Fibroblast of skin of left quadriceps (primary cell): ENCODE results near the gene ATL1.
"Not testable (repeated sequence)": the region's sequence is repeated elsewhere in the genome, so short reads cannot be mapped to it uniquely, and the experiment has no call there.

Source experiments
- DNase-seq, 2 experiments: peaks; one replicate each; pipeline ENCODE4 v3.0.0-alpha.2; 2013; ENCODE audit warnings: low read depth in 2 of 2

Gene ATL1

DNA sequence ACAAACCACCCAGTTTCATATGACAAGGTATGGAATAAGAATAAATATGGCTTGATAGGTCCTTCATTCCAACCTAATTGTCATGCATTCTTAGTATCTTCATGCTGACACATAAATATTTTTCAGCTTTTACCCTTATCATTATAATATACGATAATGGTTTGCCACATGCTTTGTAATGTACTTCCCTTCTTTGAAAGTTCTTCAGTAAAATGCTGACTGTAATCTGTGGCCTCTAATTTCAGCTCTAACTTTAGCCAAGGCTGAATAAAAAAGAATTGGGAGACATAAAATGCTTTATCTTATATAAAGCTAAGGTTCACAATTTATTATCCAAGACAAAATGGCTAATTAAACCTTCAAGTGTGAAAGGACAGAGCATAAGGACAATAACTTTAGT is 24.9 kb upstream of the ATL1 start:
- no peak for DNase-seq

GRCh38 chr14:50538034-50538433 is 21.9 kb upstream of the ATL1 start:
- not testable (repeated sequence) for DNase-seq

DNA sequence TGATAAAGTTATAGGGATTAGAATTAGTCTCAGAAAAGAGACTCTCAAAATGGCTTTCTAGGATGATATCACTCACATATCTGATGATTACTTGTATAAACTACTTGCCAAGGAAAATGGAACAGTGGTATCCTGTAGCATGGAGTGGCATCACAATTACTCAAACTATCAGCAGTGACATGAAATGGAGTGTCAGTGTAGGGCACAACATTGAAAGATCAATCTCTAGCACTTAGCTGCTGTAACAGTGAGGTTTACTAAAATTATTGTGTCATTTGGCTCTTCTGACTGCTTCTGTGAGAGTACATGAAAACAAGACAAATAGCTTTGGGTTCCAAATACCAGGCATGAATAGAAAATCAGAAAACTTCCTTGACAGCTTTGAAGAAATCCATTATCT is 20.9 kb upstream of the ATL1 start:
- no peak for DNase-seq

- no peak for DNase-seq
Observed at GRCh38 chr14:50541159-50541567, 18.8 kb upstream of the ATL1 start.

DNA sequence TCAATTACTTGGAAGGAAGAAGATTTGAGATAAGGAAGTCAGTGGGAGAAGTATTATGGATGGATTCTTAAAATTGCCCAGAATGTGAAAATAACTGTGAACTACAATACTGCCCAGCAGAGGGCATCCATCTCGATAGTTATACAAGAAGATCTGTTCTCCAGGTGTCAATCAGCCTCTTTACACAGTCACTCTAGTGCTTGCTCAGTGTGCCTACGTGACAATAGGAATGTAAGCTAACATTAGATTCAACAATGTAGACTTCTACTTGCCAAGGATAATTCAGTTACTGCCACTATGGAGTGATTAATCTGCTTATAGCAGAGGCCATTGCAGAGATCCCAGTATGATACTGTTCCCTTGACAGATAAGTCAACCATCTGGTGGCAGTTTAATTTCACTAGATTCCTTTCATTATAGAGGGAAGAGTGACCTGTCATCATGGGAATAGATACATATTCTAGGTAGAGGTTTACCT is 17.0 kb upstream of the ATL1 start:
- DNase-seq, result no peak

- no peak for DNase-seq
Observed at GRCh38 chr14:50544911-50545310, 15.0 kb upstream of the ATL1 start.

- no peak for DNase-seq
Observed at GRCh38 chr14:50545618-50546017, 14.3 kb upstream of the ATL1 start.

GRCh38 chr14:50550294-50550693 is 9.7 kb upstream of the ATL1 start:
- DNase-seq, result no peak

- DNase-seq, result no peak
Observed at GRCh38 chr14:50551877-50552276, 8.1 kb upstream of the ATL1 start.

GRCh38 chr14:50552796-50553195 is 7.1 kb upstream of the ATL1 start:
- not testable (repeated sequence) for DNase-seq

GRCh38 chr14:50560931-50561285 is 963 bp downstream of the ATL1 start:
- DNase-seq, result no peak

- no peak for DNase-seq
Observed at GRCh38 chr14:50562841-50563240, 2.9 kb downstream of the ATL1 start.

- no peak for DNase-seq
Observed at GRCh38 chr14:50569714-50570274, 9.8 kb downstream of the ATL1 start.

DNA sequence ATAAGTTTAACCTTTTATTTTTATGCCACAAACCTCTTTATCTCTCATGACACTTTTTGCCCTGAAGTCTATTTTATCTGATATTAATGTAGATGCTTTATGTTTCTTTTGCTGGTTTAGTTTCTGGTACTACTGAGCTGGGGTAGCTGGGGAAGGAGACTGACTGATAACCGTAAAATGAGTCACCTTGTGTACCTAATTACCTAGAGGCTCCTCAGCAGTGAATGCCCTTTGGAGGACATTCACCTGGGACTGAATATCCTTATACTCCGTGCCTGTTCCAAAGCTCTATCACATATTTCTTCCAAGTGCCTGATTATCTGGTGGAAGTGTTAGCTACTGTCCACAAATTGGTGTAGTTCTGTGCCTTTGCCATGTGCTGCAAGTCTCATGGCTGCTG is 13.9 kb downstream of the ATL1 start:
- DNase-seq, result no peak

- DNase-seq, result no peak
Observed at GRCh38 chr14:50575769-50576168, 15.8 kb downstream of the ATL1 start.

GRCh38 chr14:50577982-50578381 is 18.0 kb downstream of the ATL1 start:
- no peak for DNase-seq

DNA sequence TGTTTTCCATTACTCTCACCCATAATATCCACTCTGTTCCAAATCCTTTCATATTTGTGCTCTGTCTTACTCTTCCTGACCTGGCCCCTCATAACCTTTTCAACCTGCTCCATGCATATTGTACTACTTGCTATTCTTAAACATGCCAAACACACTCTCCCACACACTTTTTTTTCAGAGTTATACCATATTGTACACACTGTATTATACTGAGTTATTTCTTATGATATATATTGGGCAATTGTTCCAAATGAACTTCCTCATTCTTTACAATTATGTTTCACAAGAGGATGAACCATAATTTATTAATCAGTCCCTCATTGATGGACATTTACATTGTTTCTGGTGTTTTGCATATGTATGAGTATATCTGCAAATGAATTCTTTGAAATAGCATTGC is 18.5 kb downstream of the ATL1 start:
- no peak for DNase-seq

- DNase-seq, result no peak
Observed at GRCh38 chr14:50590464-50590863, 30.5 kb downstream of the ATL1 start.

DNA sequence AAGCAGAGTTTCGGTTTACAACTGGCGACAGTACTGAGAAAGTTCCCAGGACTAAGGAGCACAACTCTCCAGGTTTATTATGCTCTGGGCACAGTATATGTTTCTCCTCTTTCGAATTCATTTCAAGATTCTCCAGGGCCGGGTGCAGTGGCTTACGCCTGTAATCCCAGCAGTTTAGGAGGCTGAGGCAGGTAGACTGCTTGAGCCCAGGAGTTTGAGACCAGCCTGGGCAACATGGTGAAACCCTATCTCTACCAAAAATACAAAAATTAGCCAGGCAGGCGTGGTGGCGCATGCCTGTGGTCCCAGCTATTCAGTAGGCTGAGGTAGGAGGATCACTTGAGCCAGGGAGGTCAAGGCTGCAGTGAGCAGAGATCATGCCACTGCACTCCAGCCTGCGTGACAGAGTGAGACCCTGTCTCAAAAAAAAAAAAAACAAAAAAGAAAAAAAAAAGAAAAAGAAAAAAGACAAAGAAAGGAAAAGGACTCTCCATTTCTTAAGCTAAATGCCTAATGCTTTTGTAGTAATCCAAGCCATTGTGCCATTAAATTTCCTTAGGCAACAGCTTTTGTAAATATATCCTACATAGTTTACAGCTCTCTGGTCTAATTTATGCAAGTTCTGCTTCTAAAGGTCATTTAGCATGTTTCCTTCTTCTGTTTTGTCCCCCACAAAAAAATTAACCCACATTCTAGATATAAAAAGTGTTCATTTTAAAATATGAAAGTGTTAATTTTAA is 34.8 kb downstream of the ATL1 start:
- no peak for DNase-seq

DNA sequence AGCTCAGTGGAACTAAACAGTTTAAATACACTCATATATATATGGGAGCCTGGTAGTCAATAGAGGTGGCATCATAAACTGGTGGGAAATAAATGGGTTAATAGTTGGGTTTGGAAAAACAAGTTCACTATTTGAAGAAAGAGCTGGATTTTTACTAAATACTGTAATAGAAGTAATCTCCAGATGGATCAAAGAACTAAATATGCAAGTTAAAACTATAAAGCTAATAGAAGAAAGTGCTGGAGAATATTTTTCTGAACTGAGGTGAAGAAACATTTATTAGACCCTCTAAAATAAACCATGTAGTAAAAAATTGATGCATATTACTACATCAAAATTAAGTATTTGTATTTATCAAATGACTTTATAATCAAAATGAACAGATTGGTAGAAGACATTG is 38.8 kb downstream of the ATL1 start:
- no peak for DNase-seq

DNA sequence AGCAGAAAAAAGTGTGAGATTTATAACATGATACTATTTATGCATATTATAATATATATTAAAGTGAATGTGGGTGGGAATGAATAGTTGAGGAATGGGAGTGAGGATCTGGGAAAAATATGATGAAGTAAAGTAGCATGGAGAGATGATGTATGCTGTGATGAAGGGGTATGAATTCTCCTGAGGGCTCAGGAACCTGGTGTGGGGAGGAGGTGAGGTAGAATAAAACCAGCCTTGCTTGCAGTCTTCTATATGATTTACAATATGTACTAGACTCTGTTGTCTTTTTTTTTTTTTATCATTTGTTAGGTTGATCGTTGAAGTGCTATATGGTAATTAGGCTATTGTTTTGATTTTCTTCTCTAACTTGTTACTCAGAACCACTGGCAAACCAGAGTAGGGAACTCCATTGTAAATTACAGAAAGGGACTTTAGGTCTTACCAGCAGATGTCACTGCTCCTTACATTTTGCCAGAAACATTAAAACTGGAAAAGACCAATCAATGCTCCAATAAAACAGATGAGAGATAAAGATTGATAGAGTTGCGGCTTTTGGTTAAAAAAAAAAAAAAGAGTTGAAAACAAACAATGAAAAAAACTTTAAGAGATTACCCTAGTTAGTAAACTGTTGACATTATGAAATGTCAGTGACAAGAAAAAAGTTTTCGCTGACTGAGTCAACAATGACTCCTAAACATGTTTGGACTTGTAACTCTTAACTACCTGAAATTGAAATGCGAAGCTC is 39.9 kb downstream of the ATL1 start:
- peak; percentile 32 to 35 for DNase-seq

DNA sequence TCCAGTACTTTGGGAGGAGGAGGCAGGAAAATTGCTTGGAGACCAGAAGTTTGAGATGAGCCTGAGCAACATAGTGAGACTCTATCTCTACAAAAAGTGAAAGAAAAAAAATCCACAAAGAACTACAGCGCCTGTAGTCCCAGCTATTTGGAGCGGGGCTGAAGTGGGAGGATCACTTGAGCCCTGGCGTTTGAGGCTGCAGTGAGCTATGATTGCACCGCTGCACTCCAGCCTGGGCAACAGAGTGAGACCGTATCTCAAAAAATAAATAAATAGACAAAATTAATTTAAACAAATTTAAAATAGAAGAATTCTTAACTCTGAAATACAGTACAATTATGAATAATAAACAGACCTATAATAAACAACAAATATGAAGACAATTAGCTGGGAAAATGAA is 40.9 kb downstream of the ATL1 start:
- DNase-seq, result no peak

DNA sequence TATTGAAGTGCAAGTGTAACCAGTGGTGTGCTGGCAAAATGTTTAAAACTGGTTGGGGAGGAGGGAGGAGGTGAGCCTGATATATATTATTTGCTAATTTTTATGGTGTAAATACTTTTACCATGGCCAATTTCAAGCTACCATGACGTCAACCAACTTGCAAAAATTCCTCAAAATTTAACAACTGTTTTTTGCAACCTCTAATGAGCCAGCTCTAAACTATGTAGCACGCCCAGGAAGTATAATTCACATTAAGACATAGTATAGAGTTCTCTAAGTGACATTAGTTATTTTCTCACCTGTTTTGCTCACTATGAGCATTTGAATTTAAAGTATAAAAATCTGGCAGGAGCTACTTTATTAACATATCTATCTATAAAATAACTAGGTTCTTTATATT is 41.4 kb downstream of the ATL1 start:
- DNase-seq, result no peak
